Activated naive CD4-positive, alpha-beta T cell treated with anti-CD3 and anti-CD28 coated beads, Interleukin-2, amount 50 U/mL, for 24 hours (primary cell): ENCODE measurements around the gene SGCG.
"Not testable (repeated sequence)": the region's sequence is repeated elsewhere in the genome, so short reads cannot be mapped to it uniquely, and the experiment has no call there.

Source experiments
- H3K27ac Mint-ChIP-seq: one replicate; pipeline ENCODE4 v1.8.0; 2021; ENCODE audit warnings: mild to moderate bottlenecking, mixed read lengths
- H3K27me3 Mint-ChIP-seq: one replicate; pipeline ENCODE4 v1.8.0; 2021; ENCODE audit warnings: mixed read lengths
- H3K36me3 Mint-ChIP-seq: one replicate; pipeline ENCODE4 v1.8.0; 2021; ENCODE audit warnings: mixed read lengths
- H3K4me1 Mint-ChIP-seq: one replicate; pipeline ENCODE4 v1.8.0; 2021; ENCODE audit warnings: mixed read lengths
- H3K4me3 Mint-ChIP-seq: one replicate; pipeline ENCODE4 v1.8.0; 2021; ENCODE audit warnings: mild to moderate bottlenecking, mixed read lengths
- H3K9me3 Mint-ChIP-seq: one replicate; pipeline ENCODE4 v1.8.0; 2021; ENCODE audit warnings: mixed read lengths

The SGCG gene

DNA sequence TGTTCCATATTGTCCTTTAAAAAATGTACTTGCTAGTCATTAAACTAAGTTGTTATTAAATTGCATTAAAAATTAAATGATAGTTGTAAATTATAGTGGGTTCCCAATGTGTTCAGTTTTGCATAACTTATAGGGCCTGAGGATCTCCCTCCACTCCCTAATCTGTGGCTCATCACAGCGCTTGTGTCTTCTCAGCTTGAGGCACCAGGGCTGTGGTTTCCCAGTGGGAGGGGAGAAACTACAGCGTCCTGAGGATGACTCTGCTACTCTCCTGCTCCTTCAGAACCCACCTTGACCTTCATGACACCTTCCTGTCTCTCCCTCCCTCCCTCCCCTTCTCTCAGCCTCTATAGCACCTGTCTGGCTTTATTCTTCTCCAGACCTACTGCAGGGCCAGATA, 1.4 kb downstream of the SGCG start:
- H3K27me3 Mint-ChIP-seq: peaks cover 8% of the 10 kb centered on the region
- no peak overlapping the region for H3K4me3 Mint-ChIP-seq
- H3K27ac Mint-ChIP-seq: no peak overlapping the region
- no peaks in the 10 kb centered on the region for H3K36me3 Mint-ChIP-seq
- no peaks in the 10 kb centered on the region for H3K4me1 Mint-ChIP-seq
- peaks cover under 1% of the 10 kb centered on the region for H3K9me3 Mint-ChIP-seq

DNA sequence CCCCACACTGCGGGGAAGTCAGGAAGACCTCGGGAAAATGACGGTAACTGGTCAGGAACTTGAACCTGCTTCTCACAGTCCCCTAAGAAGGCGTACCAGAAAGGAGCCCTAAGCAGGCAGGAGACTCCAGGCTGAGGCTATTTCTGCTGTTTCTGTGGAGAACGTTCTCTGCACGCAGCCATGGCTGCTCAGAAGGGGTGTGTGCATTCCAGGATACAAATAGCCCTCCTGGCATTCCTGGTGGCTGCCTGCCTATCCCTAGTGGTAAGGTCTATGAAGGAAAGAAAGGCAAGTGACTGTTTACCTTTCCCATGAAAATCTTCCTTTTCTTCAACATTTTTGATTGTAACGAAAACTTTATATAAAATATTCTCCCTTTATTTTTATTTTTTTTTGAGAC, 2.5 kb downstream of the SGCG start:
- H3K36me3 Mint-ChIP-seq: no peaks in the 10 kb centered on the region
- H3K27me3 Mint-ChIP-seq: peaks cover 6% of the 10 kb centered on the region
- no peaks in the 10 kb centered on the region for H3K9me3 Mint-ChIP-seq
- no peak overlapping the region for H3K4me3 Mint-ChIP-seq
- no peak overlapping the region for H3K27ac Mint-ChIP-seq
- no peaks in the 10 kb centered on the region for H3K4me1 Mint-ChIP-seq

DNA sequence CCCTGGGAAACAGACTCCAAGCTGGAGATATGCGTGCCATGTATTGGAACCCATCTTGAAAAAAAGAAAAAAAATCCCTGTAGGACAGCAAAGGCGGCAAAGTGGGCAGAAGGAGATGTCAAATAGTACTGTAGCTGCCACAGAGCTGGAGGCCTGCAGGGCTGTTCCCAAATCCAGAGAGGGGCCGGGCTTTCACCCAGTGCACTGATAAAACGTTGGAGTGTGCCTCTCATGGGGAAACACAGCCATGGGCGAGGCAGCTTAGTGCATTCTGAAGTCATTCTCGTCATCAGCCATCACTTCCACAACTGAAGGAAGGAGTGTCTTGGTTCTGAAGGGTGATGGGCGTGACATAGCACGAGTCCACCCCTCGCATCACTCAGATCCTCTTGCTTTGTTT, 4.8 kb downstream of the SGCG start:
- Mint-ChIP-seq H3K27me3 (peaks cover 4% of the 10 kb centered on the region), H3K4me3 (no peak overlapping the region), H3K4me1 (no peaks in the 10 kb centered on the region), H3K9me3 (no peaks in the 10 kb centered on the region), H3K27ac (no peak overlapping the region), H3K36me3 (no peaks in the 10 kb centered on the region)

DNA sequence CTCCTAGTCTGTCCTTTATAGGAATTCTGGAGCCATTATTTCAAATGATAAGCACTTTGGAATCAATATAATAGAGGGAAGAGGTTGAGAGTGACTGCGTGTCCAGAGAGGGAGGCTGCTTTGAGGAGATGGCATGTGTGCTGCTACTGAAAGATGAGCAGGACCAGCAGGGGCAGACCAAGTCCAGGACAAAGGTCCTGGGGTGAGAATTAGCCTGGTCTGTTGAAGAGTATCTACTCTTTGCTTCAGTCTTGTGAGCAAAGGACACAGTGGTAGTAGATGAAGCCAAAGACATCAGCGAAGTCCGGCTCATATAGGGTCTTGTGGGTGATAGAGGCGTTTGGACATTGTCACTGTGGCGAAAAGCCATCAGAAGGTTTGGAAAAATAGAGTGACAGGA, 21.1 kb downstream of the SGCG start:
- H3K27ac Mint-ChIP-seq: no peak overlapping the region
- H3K9me3 Mint-ChIP-seq: peaks cover 7% of the 10 kb centered on the region
- no peaks in the 10 kb centered on the region for H3K36me3 Mint-ChIP-seq
- H3K4me3 Mint-ChIP-seq: no peak overlapping the region
- peaks cover 10% of the 10 kb centered on the region for H3K27me3 Mint-ChIP-seq
- H3K4me1 Mint-ChIP-seq: no peaks in the 10 kb centered on the region

DNA sequence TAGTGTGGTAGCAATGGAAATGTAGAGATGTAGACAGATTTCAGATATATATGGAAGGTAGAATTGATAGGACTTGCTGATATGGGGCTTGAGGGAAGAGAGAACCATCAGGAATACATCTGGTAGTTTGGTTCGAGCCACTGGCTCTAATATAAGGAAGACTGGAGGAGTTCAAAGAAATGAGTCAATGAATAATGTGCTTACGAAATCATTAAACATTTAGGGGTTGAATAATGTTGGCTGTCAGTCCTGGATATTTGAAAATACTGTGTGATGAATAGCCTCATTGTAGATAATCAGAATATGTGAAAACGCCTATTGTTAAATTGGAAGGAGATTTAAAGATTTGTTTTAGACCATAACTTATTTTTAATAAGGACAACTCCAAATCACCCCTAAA, 21.6 kb downstream of the SGCG start:
- Mint-ChIP-seq H3K36me3 (no peaks in the 10 kb centered on the region), H3K27ac (no peak overlapping the region), H3K9me3 (peaks cover 7% of the 10 kb centered on the region), H3K4me1 (no peaks in the 10 kb centered on the region), H3K27me3 (peaks cover 9% of the 10 kb centered on the region), H3K4me3 (no peak overlapping the region)

DNA sequence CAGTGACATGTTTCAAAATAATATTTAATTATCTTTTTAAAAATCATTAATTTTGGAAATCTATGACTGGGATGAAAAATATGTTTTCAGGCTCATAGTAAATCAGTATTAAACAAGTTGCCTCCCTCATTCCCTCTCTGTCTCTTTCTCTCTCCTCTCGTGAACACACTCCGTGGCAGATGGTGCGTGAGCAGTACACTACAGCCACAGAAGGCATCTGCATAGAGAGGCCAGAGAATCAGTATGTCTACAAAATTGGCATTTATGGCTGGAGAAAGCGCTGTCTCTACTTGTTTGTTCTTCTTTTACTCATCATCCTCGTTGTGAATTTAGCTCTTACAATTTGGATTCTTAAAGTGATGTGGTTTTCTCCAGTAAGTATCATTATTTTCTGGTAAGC, 22.7 kb downstream of the SGCG start:
- no peak overlapping the region for H3K4me3 Mint-ChIP-seq
- no peaks in the 10 kb centered on the region for H3K36me3 Mint-ChIP-seq
- peaks cover 7% of the 10 kb centered on the region for H3K9me3 Mint-ChIP-seq
- no peak overlapping the region for H3K27ac Mint-ChIP-seq
- H3K4me1 Mint-ChIP-seq: no peaks in the 10 kb centered on the region
- H3K27me3 Mint-ChIP-seq: peaks cover 7% of the 10 kb centered on the region

DNA sequence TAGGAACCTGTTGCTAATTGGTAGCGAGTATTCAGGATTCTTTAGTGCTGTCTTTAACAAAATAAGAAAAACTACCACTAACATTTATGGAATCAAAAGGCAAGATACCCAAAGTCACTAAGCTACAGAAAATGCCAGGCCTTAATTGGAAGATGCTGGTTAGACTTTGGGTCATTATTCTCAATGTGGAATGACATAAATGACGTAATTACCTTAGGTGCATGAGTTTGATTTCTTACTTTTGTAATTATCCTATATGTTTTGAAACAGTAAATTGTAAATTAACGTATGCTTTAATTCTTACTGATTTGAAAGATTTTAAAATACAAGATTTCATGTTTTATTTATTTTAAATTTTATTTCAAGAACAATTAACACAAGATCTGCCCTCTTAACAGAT, 25.0 kb downstream of the SGCG start:
- Mint-ChIP-seq H3K4me1 (no peaks in the 10 kb centered on the region), H3K27ac (no peak overlapping the region), H3K36me3 (no peaks in the 10 kb centered on the region), H3K4me3 (no peak overlapping the region), H3K9me3 (peaks cover 7% of the 10 kb centered on the region), H3K27me3 (peaks cover 4% of the 10 kb centered on the region)

DNA sequence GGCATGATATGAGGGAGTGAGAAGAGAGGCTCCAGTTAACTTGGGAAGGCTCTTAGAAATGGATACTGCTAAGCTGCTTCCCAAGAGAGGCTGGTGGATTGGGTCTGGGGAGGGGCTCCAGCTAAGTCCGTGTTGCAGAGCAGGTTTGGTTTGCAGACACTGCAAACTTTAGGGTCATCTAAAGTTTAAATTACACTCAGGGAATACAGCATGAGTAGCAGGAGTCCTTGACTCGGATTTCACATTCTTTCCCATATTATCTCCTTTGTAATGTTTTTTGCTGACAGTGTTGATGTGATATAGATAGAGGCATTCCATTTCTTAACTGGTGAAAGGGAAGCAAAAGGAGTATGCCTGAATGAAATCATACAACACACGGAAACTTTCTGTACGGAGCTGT, 31.9 kb downstream of the SGCG start:
- Mint-ChIP-seq H3K27ac (no peak overlapping the region), H3K4me1 (no peaks in the 10 kb centered on the region), H3K9me3 (no peaks in the 10 kb centered on the region), H3K4me3 (no peak overlapping the region), H3K36me3 (no peaks in the 10 kb centered on the region), H3K27me3 (no peaks in the 10 kb centered on the region)

DNA sequence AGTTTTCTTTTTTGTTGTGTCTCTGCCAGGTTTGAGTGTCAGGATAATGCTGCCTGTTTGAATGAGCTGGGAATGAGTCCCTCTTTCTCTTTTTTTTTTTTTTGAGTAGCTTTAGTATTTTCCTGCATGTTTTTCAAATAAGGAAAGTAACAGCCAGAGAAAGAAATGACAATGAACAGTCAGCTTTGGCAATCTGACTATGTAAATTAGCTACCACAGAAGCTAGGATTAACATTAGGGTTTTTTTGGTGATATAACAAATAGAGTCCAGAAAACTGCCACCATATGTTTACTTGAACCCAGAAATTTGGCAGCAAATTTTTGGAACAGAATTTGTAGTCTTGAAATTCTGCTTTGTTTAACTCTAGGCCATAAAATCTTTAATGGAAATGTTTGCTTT, 50.5 kb downstream of the SGCG start:
- no peaks in the 10 kb centered on the region for H3K4me1 Mint-ChIP-seq
- H3K27ac Mint-ChIP-seq: no peak overlapping the region
- H3K9me3 Mint-ChIP-seq: no peaks in the 10 kb centered on the region
- no peak overlapping the region for H3K4me3 Mint-ChIP-seq
- peaks cover 2% of the 10 kb centered on the region for H3K27me3 Mint-ChIP-seq
- no peaks in the 10 kb centered on the region for H3K36me3 Mint-ChIP-seq

DNA sequence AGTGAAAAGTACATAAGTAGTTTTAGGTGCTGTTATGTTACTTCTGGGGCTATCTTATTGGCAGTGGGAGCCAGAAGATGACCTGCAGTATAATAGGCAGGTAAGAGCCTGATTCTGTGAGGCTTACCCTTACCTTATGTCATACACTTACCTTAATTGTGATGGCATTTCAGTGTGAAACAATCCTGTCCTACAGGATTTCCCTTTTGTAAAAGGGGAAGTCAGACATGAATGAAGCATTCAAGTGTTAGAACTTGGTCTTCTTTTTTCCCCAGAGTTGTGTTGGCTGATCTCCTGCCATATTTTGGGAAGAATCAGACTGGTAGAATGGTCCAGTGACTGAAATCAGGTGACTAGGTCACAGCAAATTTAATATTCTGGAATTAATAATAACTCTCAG, 55.2 kb downstream of the SGCG start:
- no peaks in the 10 kb centered on the region for H3K36me3 Mint-ChIP-seq
- peaks cover 4% of the 10 kb centered on the region for H3K27me3 Mint-ChIP-seq
- no peak overlapping the region for H3K4me3 Mint-ChIP-seq
- no peaks in the 10 kb centered on the region for H3K4me1 Mint-ChIP-seq
- no peaks in the 10 kb centered on the region for H3K9me3 Mint-ChIP-seq
- no peak overlapping the region for H3K27ac Mint-ChIP-seq

DNA sequence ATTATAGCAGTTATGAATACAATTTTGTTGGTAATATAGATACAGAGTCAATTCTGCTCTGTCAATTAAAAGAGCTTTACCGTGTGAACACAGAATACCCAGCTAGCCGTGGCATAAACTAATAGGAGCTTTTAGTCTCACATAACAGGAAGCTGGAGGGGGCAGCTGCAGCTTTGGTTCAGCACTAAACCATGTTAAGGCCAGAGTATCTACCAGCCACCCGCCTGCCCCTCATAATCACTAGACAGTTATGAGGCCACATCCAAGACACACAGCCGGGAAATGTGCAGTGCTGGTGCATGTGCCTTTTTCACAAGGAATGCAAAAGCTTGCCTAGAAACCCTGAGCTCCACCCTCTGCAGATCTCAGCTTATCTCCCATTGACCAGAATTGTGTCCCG, 62.3 kb downstream of the SGCG start:
- Mint-ChIP-seq H3K36me3 (no peaks in the 10 kb centered on the region), H3K9me3 (no peaks in the 10 kb centered on the region), H3K4me1 (no peaks in the 10 kb centered on the region), H3K4me3 (no peak overlapping the region), H3K27ac (no peak overlapping the region), H3K27me3 (peaks cover 3% of the 10 kb centered on the region)

DNA sequence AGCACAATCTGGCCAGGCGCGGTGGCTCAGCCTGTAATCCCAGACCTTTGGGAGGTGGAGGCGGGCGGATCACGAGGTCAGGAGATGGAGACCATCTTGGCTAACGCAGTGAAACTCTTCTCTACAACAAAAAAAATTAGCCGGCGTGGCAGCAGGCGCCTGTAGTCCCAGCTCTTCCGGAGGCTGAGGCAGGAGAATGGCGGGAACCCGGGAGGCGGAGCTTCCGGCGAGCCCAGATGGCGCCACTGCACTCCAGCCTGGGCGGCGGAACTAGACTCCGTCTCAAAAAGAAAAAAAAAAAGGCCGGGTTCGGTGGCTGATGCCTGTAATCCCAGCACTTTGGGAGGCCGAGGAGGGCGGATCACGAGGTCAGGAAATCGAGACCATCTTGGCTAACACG, 67.6 kb downstream of the SGCG start:
- H3K27me3 Mint-ChIP-seq, H3K36me3 Mint-ChIP-seq, H3K4me1 Mint-ChIP-seq, H3K27ac Mint-ChIP-seq, H3K4me3 Mint-ChIP-seq, H3K9me3 Mint-ChIP-seq: not testable (repeated sequence)

DNA sequence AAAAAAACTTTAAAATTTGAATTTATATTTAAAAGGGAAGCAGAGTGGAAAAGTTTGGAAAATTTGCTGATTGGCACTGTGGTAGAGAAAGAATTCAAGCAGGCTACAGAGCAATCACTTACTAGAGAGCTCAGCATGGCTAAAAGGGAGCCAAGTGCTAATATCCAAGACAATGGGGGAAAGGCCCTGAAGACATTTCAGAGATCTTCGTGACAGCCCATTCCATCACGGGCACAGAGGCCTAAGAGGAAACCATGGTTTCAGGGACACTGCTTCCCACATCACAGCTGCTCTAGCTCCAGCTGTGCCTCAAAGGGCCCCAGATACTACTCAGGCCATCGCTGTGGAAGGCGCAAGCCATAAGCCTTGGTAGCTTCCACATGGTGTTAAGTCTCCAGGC, 73.7 kb downstream of the SGCG start:
- peaks cover 4% of the 10 kb centered on the region for H3K27me3 Mint-ChIP-seq
- no peaks in the 10 kb centered on the region for H3K4me1 Mint-ChIP-seq
- no peak overlapping the region for H3K4me3 Mint-ChIP-seq
- no peak overlapping the region for H3K27ac Mint-ChIP-seq
- H3K36me3 Mint-ChIP-seq: peaks cover 2% of the 10 kb centered on the region
- H3K9me3 Mint-ChIP-seq: peaks cover 9% of the 10 kb centered on the region

DNA sequence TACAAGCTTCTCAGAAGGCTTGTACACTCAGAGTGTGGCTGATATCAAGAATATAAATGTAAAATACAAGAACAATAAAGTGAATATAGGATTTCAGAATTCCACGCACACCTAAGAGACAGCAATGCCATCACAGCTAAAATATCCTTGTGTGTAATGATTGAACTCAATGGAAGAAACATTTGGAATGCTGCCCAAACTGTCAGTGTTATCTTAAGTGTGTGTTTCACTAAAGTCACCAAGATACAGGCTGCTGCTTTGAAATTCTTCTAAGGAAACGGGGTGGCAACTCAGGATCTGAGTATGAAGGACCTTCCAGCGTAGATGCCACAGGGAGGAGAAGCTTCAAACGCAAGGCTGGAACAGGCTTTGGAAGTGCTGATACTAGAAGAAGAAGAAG, 86.8 kb downstream of the SGCG start:
- Mint-ChIP-seq H3K27me3 (peaks cover 6% of the 10 kb centered on the region), H3K27ac (no peak overlapping the region), H3K4me3 (no peak overlapping the region), H3K9me3 (peaks cover 4% of the 10 kb centered on the region), H3K36me3 (no peaks in the 10 kb centered on the region), H3K4me1 (peaks cover 4% of the 10 kb centered on the region)

DNA sequence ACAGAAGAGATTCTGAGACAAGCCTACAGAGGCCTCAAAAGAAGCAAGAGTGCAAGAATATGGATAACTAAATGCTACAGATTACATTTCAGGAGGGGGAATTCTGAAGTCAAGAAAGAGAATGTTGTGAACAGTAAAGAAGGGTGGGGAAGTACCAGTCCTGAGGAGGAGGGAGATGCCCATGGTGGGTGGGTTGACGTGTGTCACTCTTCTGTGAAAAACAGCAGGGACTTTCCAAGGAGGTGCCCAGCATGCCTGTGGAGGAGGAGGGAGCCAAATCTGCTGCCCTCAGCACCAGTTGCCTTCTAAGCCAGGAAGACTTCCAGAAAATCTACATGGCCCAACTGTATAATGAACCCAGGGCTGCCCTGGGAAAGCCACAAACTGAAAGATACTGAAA, 87.7 kb downstream of the SGCG start:
- peaks cover 3% of the 10 kb centered on the region for H3K27me3 Mint-ChIP-seq
- no peak overlapping the region for H3K27ac Mint-ChIP-seq
- H3K4me3 Mint-ChIP-seq: no peak overlapping the region
- H3K36me3 Mint-ChIP-seq: no peaks in the 10 kb centered on the region
- no peaks in the 10 kb centered on the region for H3K9me3 Mint-ChIP-seq
- H3K4me1 Mint-ChIP-seq: peaks cover 4% of the 10 kb centered on the region

DNA sequence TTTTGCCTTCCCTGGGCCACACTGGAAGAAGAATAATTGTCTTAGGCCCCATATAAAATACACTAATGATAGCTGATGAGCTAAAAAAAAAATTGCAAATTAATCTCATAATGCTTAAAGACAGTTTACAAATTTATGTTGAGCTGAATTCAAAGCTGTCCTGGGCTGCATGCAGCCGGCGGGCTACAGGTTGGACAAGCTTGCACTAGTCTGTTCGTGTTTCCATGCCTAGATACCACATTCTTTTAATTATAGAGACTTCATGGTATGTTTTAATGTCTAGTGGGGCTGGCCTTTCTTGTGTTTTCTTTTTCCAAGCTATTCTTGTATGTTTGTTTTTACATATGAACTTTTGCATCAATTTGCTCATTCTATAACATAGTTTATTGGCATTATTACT, 90.6 kb downstream of the SGCG start:
- Mint-ChIP-seq H3K4me1 (peaks cover 4% of the 10 kb centered on the region), H3K4me3 (no peak overlapping the region), H3K36me3 (no peaks in the 10 kb centered on the region), H3K27me3 (no peaks in the 10 kb centered on the region), H3K27ac (no peak overlapping the region), H3K9me3 (no peaks in the 10 kb centered on the region)

DNA sequence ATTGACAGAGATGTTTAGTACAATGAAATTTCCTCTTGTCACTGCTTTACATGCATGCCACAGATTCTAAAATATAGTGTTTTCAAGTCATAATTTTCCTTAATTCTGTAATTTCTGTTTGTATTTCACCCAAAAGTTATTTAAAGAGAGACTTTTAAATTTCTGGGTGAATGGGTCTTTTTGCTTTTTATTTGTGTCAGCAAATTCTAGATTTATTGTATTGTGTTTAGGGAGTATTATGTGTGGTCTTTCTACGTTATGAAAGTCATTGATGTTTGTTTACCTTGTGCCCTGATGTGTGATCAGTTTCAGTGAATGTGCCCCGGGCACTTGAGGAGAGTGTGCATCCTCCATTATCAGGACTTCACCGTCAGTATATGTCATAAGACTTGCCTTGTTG, 92.7 kb downstream of the SGCG start:
- Mint-ChIP-seq H3K9me3 (no peaks in the 10 kb centered on the region), H3K4me3 (no peak overlapping the region), H3K4me1 (peaks cover under 1% of the 10 kb centered on the region), H3K27me3 (no peaks in the 10 kb centered on the region), H3K36me3 (no peaks in the 10 kb centered on the region), H3K27ac (no peak overlapping the region)

DNA sequence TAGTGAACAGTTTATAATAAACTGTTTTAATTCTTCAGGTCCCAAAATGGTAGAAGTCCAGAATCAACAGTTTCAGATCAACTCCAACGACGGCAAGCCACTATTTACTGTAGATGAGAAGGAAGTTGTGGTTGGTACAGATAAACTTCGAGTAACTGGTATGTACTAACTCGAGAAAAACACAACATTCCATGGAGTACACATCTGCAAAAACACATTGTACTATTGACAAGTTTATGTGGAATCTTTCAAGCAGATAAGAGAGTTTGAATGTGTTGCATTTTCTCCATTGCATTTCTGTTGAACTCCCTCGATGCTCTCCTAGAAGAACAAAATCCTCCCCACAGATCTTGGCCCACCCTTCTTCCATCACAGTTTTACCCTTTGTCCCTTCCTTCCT, 98.5 kb downstream of the SGCG start:
- H3K27ac Mint-ChIP-seq: no peak overlapping the region
- peaks cover 4% of the 10 kb centered on the region for H3K27me3 Mint-ChIP-seq

More for the DNA sequence above, 98.5 kb downstream of the SGCG start:
- no peaks in the 10 kb centered on the region for H3K4me1 Mint-ChIP-seq
- H3K36me3 Mint-ChIP-seq: no peaks in the 10 kb centered on the region
- no peak overlapping the region for H3K4me3 Mint-ChIP-seq
- H3K9me3 Mint-ChIP-seq: peaks cover 4% of the 10 kb centered on the region
